ENCODE measurements around the gene PCBP3.
"Not testable (repeated sequence)": the region's sequence is repeated elsewhere in the genome, so short reads cannot be mapped to it uniquely, and the experiment has no call there.

The PCBP3 gene

DNA sequence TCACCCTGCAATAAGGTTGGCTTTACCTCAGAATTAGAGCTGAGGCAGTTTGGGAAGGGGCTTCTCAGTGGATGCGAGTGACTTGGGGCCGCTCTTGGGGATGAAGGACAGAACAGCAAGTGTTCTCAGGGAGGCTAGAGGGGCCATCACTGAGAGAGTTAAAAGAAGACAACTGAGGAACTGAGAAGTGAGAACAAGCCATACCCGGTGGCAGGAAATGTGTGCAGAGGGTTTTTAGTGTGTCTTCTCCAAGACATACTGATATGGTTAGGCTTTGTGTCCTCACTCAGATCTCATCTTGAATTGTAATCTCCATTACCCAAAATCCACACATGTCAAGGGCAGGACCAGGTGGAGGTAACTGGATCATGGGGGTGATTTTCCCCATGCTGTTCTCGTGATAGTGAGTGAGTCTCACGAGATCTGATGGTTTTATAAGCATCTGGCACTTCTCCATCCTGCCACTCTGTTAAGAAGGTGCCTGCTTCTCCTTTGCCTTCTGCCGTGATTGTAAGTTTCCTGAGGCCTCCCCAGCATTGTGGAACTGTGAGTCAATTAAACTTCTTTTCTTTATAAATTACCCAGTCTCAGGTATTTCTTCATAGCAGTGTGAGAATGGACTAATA, 75.8 kb downstream of the PCBP3 start:
- POLR2A ChIA-PET: no interaction called here
- TF ChIP-seq, protein P1, sequence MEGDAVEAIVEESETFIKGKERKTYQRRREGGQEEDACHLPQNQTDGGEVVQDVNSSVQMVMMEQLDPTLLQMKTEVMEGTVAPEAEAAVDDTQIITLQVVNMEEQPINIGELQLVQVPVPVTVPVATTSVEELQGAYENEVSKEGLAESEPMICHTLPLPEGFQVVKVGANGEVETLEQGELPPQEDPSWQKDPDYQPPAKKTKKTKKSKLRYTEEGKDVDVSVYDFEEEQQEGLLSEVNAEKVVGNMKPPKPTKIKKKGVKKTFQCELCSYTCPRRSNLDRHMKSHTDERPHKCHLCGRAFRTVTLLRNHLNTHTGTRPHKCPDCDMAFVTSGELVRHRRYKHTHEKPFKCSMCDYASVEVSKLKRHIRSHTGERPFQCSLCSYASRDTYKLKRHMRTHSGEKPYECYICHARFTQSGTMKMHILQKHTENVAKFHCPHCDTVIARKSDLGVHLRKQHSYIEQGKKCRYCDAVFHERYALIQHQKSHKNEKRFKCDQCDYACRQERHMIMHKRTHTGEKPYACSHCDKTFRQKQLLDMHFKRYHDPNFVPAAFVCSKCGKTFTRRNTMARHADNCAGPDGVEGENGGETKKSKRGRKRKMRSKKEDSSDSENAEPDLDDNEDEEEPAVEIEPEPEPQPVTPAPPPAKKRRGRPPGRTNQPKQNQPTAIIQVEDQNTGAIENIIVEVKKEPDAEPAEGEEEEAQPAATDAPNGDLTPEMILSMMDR (IDR thresholded peaks at IDR 0.05; ENCODE audit: control extremely low read depth, extremely low read depth, low read depth, missing control alignments): no peak
- CTCF ChIA-PET: no interaction called here
- DNase-seq (ENCODE audit: extremely low spot score): no peak

DNA sequence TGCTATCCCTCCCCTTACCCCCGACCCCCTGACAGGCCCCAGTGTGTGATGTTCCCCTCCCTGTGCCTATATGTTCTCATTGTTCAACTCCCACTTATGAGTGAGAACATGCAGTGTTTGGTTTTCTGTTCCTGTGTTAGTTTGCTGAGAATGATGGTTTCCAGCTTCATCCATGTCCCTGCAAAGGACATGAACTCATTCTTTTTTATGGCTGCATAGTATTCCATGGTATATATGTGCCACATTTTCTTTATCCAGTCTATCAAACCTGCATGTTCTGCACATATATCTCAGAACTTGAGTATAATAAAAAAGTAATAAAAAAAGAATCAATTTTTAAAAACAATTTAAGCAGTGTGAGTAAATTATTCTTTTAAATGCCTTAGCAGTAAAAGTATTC, 76.7 kb downstream of the PCBP3 start:
- CTCF ChIA-PET; POLR2A ChIA-PET; DNase-seq (ENCODE audit: extremely low spot score): not testable (repeated sequence)

DNA sequence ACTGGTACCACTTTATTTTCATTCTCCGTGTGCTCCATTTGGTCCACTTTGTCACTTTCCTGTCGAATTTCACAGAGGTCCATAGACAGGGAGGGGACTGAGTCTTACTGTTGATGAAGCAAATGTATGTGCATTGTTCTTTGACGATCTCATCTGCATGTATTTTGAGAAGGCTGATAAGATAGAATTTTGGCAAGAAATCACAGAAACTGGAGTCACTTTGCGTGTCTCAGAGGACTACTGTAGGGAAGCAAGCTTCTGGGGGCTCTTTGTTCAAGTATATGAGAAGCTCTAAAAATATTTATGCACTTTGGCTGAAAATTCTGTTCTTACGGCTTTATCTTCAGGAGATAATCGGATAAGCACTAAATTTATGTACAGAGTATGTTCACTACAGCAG, 78.1 kb downstream of the PCBP3 start:
- ChIA-PET POLR2A (no interaction called here), CTCF (no interaction called here)
- TF ChIP-seq, protein P1 (IDR thresholded peaks at IDR 0.05; ENCODE audit: control extremely low read depth, extremely low read depth, low read depth, missing control alignments): no peak
- DNase-seq (ENCODE audit: extremely low spot score): no peak

- POLR2A ChIA-PET: no interaction called here
- TF ChIP-seq, protein P1 (IDR thresholded peaks at IDR 0.05; ENCODE audit: control extremely low read depth, extremely low read depth, low read depth, missing control alignments): no peak
- CTCF ChIA-PET: no interaction called here
- peak; percentile 17 for DNase-seq (ENCODE audit: extremely low spot score)
These were observed 79.8 kb downstream of the PCBP3 start for GRCh38 chr21:45723049-45723958.

DNA sequence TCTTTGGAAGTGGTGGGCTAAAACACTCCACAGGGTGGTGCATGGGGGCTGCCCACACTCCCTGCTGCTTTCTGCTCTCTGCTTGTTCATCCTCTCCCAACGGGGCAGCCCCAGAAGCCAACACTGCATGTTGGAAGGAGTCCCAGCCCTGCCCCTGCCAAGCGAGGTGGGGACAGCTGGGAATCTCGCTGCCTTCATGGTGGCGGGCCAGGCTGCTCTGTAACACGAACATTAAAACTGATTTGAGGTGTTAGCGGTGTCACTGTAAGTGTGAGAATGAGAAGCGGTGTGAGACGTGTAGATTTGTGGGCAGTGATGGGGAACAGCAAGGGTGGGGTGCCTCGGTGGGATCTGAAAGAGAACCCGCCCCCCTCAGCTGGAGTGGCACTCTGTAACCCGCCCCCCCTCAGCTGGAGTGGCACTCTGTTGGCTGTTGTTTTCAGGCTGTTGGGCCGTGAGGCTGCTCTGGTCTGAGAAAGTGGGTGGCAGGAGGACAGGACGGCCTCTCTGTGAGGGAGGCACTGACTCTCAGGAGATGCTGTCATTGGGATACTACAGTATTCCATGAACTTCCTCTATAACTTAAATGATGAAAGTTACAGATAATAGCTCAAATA, 80.9 kb downstream of the PCBP3 start:
- CTCF ChIA-PET: interaction anchor here (1.0 kb wide), 1 partner anchor 17 kb away, joined by 3 read pairs; no protein-coding TSS in a partner anchor
- TF ChIP-seq, protein P1 (IDR thresholded peaks at IDR 0.05; ENCODE audit: control extremely low read depth, extremely low read depth, low read depth, missing control alignments): no peak
- POLR2A ChIA-PET: no interaction called here
- DNase-seq (ENCODE audit: extremely low spot score): no peak

DNA sequence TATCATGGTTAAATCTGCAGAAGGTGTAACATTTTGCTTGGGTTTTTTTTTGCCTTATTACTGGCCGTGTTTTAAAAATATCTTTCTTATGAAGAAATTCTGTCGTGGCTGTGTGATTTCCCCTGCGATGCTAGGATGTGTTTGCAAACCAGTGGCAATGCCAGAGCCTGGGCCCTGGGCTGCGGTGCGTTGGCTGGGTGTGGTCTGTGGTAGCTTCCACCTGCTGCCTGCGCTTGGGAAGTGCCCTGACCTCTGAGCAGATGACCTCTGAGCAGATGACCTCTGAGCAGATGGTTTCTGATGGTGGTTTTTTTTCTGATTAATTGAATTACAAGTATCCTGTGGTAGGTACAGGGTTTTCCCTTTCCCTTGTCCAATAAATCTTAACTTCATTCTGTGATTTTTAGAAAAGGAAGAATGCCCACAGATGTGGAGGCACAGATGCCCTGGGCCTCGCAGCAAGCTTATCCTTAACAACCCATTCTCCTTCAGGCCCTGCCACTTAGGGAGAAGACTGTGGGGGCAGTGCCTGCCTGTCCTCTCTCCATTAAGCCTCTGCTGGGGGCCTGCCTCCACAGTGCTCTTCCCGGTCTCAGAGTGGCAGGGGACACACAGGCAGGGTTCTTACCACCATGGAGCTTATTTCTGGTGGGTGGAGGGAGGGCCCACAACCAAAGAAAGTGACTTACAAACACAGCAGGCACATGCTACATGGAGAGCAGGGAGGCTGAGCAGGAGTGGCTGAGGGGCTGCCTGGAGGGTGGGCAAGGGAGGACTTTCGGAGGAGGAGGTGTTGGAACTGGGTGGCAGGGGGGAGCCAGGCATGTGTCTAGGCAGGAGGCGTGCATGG, 81.7 kb downstream of the PCBP3 start:
- TF ChIP-seq, protein P1 (IDR thresholded peaks at IDR 0.05; ENCODE audit: control extremely low read depth, extremely low read depth, low read depth, missing control alignments): no peak
- CTCF ChIA-PET: interaction anchor here (1.0 kb wide), 1 partner anchor 17 kb away, joined by 3 read pairs; no protein-coding TSS in a partner anchor
- no peak for DNase-seq (ENCODE audit: extremely low spot score)
- POLR2A ChIA-PET: no interaction called here
